ENCODE results near the gene BIRC2. TPM values are rescaled to one million over a fixed set of nuclear protein-coding genes. Genes with fewer than 3 reads are reported as not detected.

Gene BIRC2
- polyA plus RNA-seq, 1 donor (not counting 4 experiments of a cell fraction or from before 2014, with no cell fraction given): 53.8 TPM

DNA sequence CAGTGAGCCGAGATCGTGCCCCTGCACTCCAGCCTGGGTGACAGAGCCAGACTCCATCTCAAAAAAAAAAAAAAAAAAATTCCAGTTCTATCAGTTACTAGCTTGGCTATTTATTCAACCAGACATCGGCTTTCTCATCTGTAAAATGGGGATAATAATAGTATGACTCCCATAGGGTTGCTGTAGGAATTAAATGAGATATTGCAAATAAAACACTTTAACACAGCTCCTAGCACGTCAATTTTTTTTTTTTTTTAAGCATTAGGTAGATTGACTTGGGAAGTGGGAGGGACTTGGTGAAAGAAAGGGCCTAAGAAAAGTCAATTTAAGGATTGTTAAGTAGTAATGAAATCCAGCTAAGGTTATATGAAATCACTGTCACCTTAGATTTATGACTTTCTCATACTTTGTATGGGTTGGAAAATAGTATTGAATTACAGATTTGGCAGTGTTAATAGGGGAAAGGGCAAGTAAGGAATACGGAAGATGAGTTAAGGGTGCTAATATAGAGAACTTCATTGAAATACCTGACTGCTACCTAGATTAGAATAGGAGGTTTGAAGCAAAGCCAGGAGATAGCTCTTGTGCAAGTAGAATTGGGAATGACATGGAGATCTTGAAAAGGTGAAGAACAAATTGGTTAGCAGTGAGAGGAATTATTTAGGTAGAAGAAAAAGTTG is 28.8 kb downstream of the BIRC2 start:
- DNase-seq (ENCODE audit: low read depth, low spot score): no peak
- Histone ChIP-seq H3K9me3 (ENCODE audit: control insufficient read depth, low read depth, low read length) (no peaks in the 10 kb centered on the region), H3K4me2 (ENCODE audit: control insufficient read depth, extremely low read depth, insufficient read depth, low read depth, low read length) (no peak overlapping the region), H3K4me1 (ENCODE audit: control insufficient read depth, extremely low read depth, insufficient read depth, low read length) (no peaks in the 10 kb centered on the region), H2AFZ (ENCODE audit: control insufficient read depth, low read length) (no peak overlapping the region), H3K27ac (ENCODE audit: control insufficient read depth, insufficient read depth, low read length) (no peak overlapping the region), H4K20me1 (ENCODE audit: control insufficient read depth, extremely low read depth, insufficient read depth, low read length) (no peaks in the 10 kb centered on the region), H3K79me2 (ENCODE audit: control insufficient read depth, insufficient read depth, low read length) (peaks cover 12% of the 10 kb centered on the region), H3K4me3 (ENCODE audit: control insufficient read depth in 2 of 3, extremely low read depth in 1 of 3, insufficient read depth in 2 of 3, low read depth in 1 of 3, low read length in 3 of 3) (no peak overlapping the region), H3K9ac (ENCODE audit: control insufficient read depth, extremely low read depth, insufficient read depth, low read length) (no peak overlapping the region), H3K27me3 (ENCODE audit: control insufficient read depth, extremely low read depth, insufficient read depth, low read length) (no peaks in the 10 kb centered on the region), H3K36me3 (ENCODE audit: control insufficient read depth in 2 of 2, extremely low read depth in 1 of 2, insufficient read depth in 2 of 2, low read length in 2 of 2) (peaks cover 7 to 24% of the 10 kb centered on the region in 2 experiments), H3K9me1 (ENCODE audit: control insufficient read depth, extremely low read depth, insufficient read depth, low read length) (no peaks in the 10 kb centered on the region)
- TF ChIP-seq, protein P1, sequence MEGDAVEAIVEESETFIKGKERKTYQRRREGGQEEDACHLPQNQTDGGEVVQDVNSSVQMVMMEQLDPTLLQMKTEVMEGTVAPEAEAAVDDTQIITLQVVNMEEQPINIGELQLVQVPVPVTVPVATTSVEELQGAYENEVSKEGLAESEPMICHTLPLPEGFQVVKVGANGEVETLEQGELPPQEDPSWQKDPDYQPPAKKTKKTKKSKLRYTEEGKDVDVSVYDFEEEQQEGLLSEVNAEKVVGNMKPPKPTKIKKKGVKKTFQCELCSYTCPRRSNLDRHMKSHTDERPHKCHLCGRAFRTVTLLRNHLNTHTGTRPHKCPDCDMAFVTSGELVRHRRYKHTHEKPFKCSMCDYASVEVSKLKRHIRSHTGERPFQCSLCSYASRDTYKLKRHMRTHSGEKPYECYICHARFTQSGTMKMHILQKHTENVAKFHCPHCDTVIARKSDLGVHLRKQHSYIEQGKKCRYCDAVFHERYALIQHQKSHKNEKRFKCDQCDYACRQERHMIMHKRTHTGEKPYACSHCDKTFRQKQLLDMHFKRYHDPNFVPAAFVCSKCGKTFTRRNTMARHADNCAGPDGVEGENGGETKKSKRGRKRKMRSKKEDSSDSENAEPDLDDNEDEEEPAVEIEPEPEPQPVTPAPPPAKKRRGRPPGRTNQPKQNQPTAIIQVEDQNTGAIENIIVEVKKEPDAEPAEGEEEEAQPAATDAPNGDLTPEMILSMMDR (optimal IDR thresholded peaks at IDR 0.05 in 1 of 3, IDR thresholded peaks at IDR 0.05 in 1 of 3, conservative IDR thresholded peaks at IDR 0.05 in 1 of 3; ENCODE audit: extremely low read depth in 1 of 3, insufficient read depth in 2 of 3, low read length in 3 of 3): no peak
- TF ChIP-seq EZH2 (IDR thresholded peaks at IDR 0.05; ENCODE audit: low read length): no peak
- FAIRE-seq: no peak
- dilution Hi-C loops (cut with MboI; ENCODE audit: extremely low pct_ligation_motif_present, low sequenced_read_pairs): no loop called here

DNA sequence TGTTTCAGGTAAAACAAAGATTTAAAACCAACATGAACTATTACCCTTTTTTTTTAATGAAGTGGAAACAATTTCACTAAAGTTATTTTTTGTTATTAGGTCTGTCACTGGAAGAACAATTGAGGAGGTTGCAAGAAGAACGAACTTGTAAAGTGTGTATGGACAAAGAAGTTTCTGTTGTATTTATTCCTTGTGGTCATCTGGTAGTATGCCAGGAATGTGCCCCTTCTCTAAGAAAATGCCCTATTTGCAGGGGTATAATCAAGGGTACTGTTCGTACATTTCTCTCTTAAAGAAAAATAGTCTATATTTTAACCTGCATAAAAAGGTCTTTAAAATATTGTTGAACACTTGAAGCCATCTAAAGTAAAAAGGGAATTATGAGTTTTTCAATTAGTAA is 30.9 kb downstream of the BIRC2 start:
- no peaks in the 10 kb centered on the region for H3K9me1 ChIP-seq (ENCODE audit: control insufficient read depth, extremely low read depth, insufficient read depth, low read length)
- no peaks in the 10 kb centered on the region for H3K27me3 ChIP-seq (ENCODE audit: control insufficient read depth, extremely low read depth, insufficient read depth, low read length)
- no peak overlapping the region for H3K27ac ChIP-seq (ENCODE audit: control insufficient read depth, insufficient read depth, low read length)
- H3K4me3 ChIP-seq (ENCODE audit: control insufficient read depth in 2 of 3, extremely low read depth in 1 of 3, insufficient read depth in 2 of 3, low read depth in 1 of 3, low read length in 3 of 3): no peak overlapping the region
- H3K4me2 ChIP-seq (ENCODE audit: control insufficient read depth, extremely low read depth, insufficient read depth, low read depth, low read length): no peak overlapping the region
- no peak for DNase-seq (ENCODE audit: low read depth, low spot score)
- H3K9me3 ChIP-seq (ENCODE audit: control insufficient read depth, low read depth, low read length): no peaks in the 10 kb centered on the region
- no peak overlapping the region for H2AFZ ChIP-seq (ENCODE audit: control insufficient read depth, low read length)
- dilution Hi-C loops (cut with MboI; ENCODE audit: extremely low pct_ligation_motif_present, low sequenced_read_pairs): no loop called here
- H3K4me1 ChIP-seq (ENCODE audit: control insufficient read depth, extremely low read depth, insufficient read depth, low read length): no peaks in the 10 kb centered on the region
- H3K79me2 ChIP-seq (ENCODE audit: control insufficient read depth, insufficient read depth, low read length): peaks cover 12% of the 10 kb centered on the region
- FAIRE-seq: no peak
- peaks cover 7 to 24% of the 10 kb centered on the region in 2 experiments for H3K36me3 ChIP-seq (ENCODE audit: control insufficient read depth in 2 of 2, extremely low read depth in 1 of 2, insufficient read depth in 2 of 2, low read length in 2 of 2)
- no peaks in the 10 kb centered on the region for H4K20me1 ChIP-seq (ENCODE audit: control insufficient read depth, extremely low read depth, insufficient read depth, low read length)
- no peak overlapping the region for H3K9ac ChIP-seq (ENCODE audit: control insufficient read depth, extremely low read depth, insufficient read depth, low read length)
- no peak for TF ChIP-seq EZH2 (IDR thresholded peaks at IDR 0.05; ENCODE audit: low read length)
- TF ChIP-seq, protein P1 (optimal IDR thresholded peaks at IDR 0.05 in 1 of 3, IDR thresholded peaks at IDR 0.05 in 1 of 3, conservative IDR thresholded peaks at IDR 0.05 in 1 of 3; ENCODE audit: extremely low read depth in 1 of 3, insufficient read depth in 2 of 3, low read length in 3 of 3): no peak
